GM12892 (cell line): Measurements from ENCODE around the gene SARS1.

Source experiments
- DNase-seq: peaks from one replicate; pipeline ENCODE4 v3.0.0; 2011; ENCODE audit not compliant: insufficient read length
- FAIRE-seq: peaks from 2 replicates; lab custom pipeline; 2011; peaks lifted over from hg19 to GRCh38; lab: Jason Lieb, UNC
- POLR2A ChIP-seq: IDR thresholded peaks from 2 replicates; pipeline ENCODE4 v1.6.1; 2011; ENCODE audit warnings: low read depth, low read length, control low read depth
- POLR2AphosphoS5 ChIP-seq: IDR thresholded peaks from 2 replicates; pipeline ENCODE4 v1.6.1; 2011; ENCODE audit warnings: low read depth, low read length, control low read depth
- TAF1 ChIP-seq: IDR thresholded peaks from 2 replicates; pipeline ENCODE4 v1.6.1; 2011; ENCODE audit warnings: low read depth, mild to moderate bottlenecking, control low read depth, low read length, borderline replicate concordance

The SARS1 gene

GRCh38 chr1:109193653-109194590 lies 19.8 kb upstream of the SARS1 start:
- FAIRE-seq (no peak), DNase-seq (peak; percentile 54)
- TF ChIP-seq POLR2A, result no peak
- no peak for TF ChIP-seq POLR2AphosphoS5
- no peak for TF ChIP-seq TAF1

GRCh38 chr1:109197158-109198042 lies 16.3 kb upstream of the SARS1 start:
- TF ChIP-seq POLR2A, result no peak
- DNase-seq (no peak), FAIRE-seq (no peak)

GRCh38 chr1:109198043-109198695 lies 15.5 kb upstream of the SARS1 start:
- no peak for FAIRE-seq
- TF ChIP-seq POLR2AphosphoS5 (no peak), TAF1 (no peak), POLR2A (no peak)
- no peak for DNase-seq

GRCh38 chr1:109198745-109199144 lies 15.0 kb upstream of the SARS1 start:
- no peak for DNase-seq
- no peak for TF ChIP-seq POLR2AphosphoS5
- no peak for TF ChIP-seq POLR2A
- TF ChIP-seq TAF1, result no peak
- no peak for FAIRE-seq

GRCh38 chr1:109199710-109200109 lies 14.0 kb upstream of the SARS1 start:
- no peak for TF ChIP-seq POLR2AphosphoS5
- no peak for TF ChIP-seq TAF1
- no peak for TF ChIP-seq POLR2A
- DNase-seq (no peak), FAIRE-seq (no peak)

GRCh38 chr1:109201123-109201703 lies 12.5 kb upstream of the SARS1 start:
- DNase-seq (peak; percentile 43), FAIRE-seq (no peak)
- TF ChIP-seq TAF1 (no peak), POLR2A (no peak), POLR2AphosphoS5 (no peak)

- FAIRE-seq, result no peak
- DNase-seq, result no peak
- TF ChIP-seq POLR2A (no peak), TAF1 (no peak), POLR2AphosphoS5 (no peak)
Observed at GRCh38 chr1:109204484-109204883, 9.2 kb upstream of the SARS1 start.

- DNase-seq, result no peak
- TF ChIP-seq POLR2AphosphoS5 (no peak), POLR2A (no peak), TAF1 (no peak)
- no peak for FAIRE-seq
Observed at GRCh38 chr1:109206339-109206738, 7.4 kb upstream of the SARS1 start.

GRCh38 chr1:109207467-109208103 lies 6.1 kb upstream of the SARS1 start:
- TF ChIP-seq POLR2AphosphoS5 (no peak), TAF1 (no peak), POLR2A (no peak)
- DNase-seq (no peak), FAIRE-seq (no peak)

GRCh38 chr1:109208394-109208793 lies 5.3 kb upstream of the SARS1 start:
- FAIRE-seq, result no peak
- DNase-seq, result no peak
- no peak for TF ChIP-seq TAF1
- TF ChIP-seq POLR2A, result no peak
